ENCODE results near the gene NANOS1.

The NANOS1 gene

DNA sequence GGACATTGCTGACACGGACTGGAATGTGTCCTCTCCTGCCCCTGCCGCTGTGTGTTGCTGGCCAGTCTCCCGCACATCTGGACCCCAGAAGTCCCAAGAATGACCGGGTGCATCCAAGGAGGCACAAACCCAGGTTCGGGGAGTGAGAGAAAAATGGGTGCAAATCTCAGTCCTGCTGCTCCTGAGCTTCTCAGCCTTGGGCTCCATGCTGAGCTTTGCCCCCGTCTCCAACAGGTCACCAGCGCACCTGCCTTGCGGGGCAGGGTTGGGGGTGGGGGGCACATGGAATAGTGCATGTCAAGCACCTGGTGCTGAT, 6.0 kb upstream of the NANOS1 start:
- no peak for TF ChIP-seq FOXP2 (optimal IDR thresholded peaks at IDR 0.05; ENCODE audit: borderline replicate concordance, extremely low read depth, extremely low read length, insufficient read depth)
- no peak for TF ChIP-seq SIN3A (IDR thresholded peaks at IDR 0.05; ENCODE audit: borderline replicate concordance, insufficient read depth, low read length)
- TF ChIP-seq POLR2AphosphoS5 (IDR thresholded peaks at IDR 0.05; ENCODE audit: low read depth, low read length), result no peak
- no peak for TF ChIP-seq TAF1 (IDR thresholded peaks at IDR 0.05; ENCODE audit: borderline replicate concordance, insufficient read depth, low read length)
- TF ChIP-seq REST (IDR thresholded peaks at IDR 0.05; ENCODE audit: insufficient read depth in 1 of 2, low read depth in 2 of 2, low read length in 2 of 2), result no peak

DNA sequence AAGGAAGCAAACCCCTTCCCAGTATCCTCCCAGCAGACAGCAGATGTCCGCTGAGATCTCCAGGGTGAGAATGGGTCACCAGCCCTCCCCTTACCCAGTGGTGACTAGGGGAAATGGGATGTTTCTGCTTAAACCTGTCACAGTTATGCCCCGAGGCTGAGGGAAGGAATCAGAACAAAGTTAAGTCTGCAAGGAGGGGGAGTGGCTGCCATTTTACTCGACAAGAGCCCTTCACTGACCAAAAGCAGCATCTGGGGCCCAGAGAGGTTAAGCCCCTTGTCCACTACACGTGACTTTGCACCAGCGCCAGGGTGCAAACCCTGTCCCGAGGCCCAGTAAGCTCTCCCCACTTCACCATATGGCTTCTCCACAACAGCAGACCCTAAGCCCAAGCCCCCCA, 4.6 kb upstream of the NANOS1 start:
- no peak for TF ChIP-seq REST (IDR thresholded peaks at IDR 0.05; ENCODE audit: insufficient read depth in 1 of 2, low read depth in 2 of 2, low read length in 2 of 2)
- no peak for TF ChIP-seq TAF1 (IDR thresholded peaks at IDR 0.05; ENCODE audit: borderline replicate concordance, insufficient read depth, low read length)
- TF ChIP-seq SIN3A (IDR thresholded peaks at IDR 0.05; ENCODE audit: borderline replicate concordance, insufficient read depth, low read length), result no peak
- no peak for TF ChIP-seq POLR2AphosphoS5 (IDR thresholded peaks at IDR 0.05; ENCODE audit: low read depth, low read length)
- TF ChIP-seq FOXP2 (optimal IDR thresholded peaks at IDR 0.05; ENCODE audit: borderline replicate concordance, extremely low read depth, extremely low read length, insufficient read depth), result no peak

DNA sequence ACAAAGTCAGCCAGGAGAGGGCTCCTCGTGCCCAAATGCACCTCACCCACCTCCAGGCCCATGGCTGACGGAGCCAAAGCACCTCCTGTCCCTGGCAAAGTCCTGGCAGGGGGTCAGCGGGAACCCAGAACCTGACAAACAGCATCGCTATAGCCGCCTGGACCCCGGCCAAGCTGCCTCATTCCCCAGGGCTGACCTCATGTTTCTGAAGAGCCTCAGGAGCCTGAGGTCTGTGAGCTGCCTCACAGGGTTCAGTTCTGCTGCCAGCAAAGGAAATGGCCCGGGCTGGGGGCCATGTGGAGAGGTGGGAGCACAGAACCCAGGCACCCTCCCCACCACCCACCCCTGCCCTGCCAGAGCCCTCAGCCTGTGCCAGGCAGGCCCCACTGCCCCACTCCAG, 4.2 kb upstream of the NANOS1 start:
- TF ChIP-seq TAF1 (IDR thresholded peaks at IDR 0.05; ENCODE audit: borderline replicate concordance, insufficient read depth, low read length) (no peak), SIN3A (IDR thresholded peaks at IDR 0.05; ENCODE audit: borderline replicate concordance, insufficient read depth, low read length) (no peak), FOXP2 (optimal IDR thresholded peaks at IDR 0.05; ENCODE audit: borderline replicate concordance, extremely low read depth, extremely low read length, insufficient read depth) (no peak), REST (IDR thresholded peaks at IDR 0.05; ENCODE audit: insufficient read depth in 1 of 2, low read depth in 2 of 2, low read length in 2 of 2) (no peak), POLR2AphosphoS5 (IDR thresholded peaks at IDR 0.05; ENCODE audit: low read depth, low read length) (no peak)

GRCh38 chr10:119025776-119026175, 3.7 kb upstream of the NANOS1 start:
- TF ChIP-seq REST (IDR thresholded peaks at IDR 0.05; ENCODE audit: insufficient read depth in 1 of 2, low read depth in 2 of 2, low read length in 2 of 2), result no peak
- no peak for TF ChIP-seq TAF1 (IDR thresholded peaks at IDR 0.05; ENCODE audit: borderline replicate concordance, insufficient read depth, low read length)
- no peak for TF ChIP-seq SIN3A (IDR thresholded peaks at IDR 0.05; ENCODE audit: borderline replicate concordance, insufficient read depth, low read length)
- no peak for TF ChIP-seq POLR2AphosphoS5 (IDR thresholded peaks at IDR 0.05; ENCODE audit: low read depth, low read length)
- no peak for TF ChIP-seq FOXP2 (optimal IDR thresholded peaks at IDR 0.05; ENCODE audit: borderline replicate concordance, extremely low read depth, extremely low read length, insufficient read depth)
